GM19240 (cell line): ENCODE results near the gene NEDD4L.

Source experiments
- DNase-seq: peaks from one replicate; pipeline ENCODE4 v3.0.0; 2011; ENCODE audit warnings: low spot score; ENCODE audit not compliant: insufficient read length

The NEDD4L gene

DNA sequence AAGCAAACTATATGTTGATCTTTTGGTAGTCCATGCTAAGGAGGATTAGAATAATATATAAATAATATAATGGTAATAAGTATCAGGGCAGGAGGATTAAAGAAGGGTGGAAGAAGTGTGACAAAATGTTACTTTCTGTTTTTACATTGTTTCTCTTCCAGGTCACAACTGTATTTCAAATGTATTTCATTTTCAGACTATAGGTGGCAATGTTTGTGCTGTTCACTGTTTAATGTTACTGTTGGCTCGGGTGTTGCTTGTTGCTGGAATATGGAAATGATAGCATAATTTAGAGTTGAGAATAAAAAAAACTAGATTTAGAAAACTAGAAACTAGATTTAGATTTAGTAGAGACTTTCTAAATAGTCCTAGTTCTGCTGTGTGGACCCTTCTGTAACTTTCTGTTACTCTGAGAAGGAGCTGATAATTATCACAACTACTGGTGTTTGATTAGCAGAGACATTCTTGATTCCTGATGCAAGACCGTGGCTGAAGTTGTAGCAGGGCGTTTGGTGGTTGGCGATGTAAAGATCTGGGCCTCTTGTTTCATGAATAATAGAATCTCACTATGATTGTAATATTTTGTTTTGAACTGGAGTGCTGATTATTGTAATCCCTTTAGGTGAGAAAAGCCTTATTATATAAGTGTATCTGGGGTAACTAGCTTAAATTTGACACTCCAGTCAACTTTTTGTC lies 7.9 kb downstream of the NEDD4L start:
- DNase-seq = no peak

DNA sequence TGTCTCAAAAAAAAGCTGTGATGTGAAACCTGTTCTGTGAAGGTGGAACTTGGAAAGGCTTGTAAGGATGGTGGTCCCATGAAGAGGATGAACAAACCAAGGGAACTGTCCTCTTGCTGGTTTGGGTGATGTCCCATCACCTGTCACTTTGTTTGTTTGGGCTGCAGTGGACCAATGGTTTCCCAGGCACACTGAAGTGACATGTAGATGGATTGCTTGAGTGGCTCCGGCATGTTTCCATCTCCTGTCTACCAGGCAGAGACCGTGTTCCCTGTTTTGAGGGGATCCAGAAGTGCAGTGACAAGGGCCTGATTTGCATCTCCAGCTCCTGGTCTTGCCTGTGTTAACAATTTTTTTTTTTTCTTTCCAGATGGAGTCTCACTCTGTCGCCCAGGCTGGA lies 8.9 kb downstream of the NEDD4L start:
- no peak for DNase-seq

DNA sequence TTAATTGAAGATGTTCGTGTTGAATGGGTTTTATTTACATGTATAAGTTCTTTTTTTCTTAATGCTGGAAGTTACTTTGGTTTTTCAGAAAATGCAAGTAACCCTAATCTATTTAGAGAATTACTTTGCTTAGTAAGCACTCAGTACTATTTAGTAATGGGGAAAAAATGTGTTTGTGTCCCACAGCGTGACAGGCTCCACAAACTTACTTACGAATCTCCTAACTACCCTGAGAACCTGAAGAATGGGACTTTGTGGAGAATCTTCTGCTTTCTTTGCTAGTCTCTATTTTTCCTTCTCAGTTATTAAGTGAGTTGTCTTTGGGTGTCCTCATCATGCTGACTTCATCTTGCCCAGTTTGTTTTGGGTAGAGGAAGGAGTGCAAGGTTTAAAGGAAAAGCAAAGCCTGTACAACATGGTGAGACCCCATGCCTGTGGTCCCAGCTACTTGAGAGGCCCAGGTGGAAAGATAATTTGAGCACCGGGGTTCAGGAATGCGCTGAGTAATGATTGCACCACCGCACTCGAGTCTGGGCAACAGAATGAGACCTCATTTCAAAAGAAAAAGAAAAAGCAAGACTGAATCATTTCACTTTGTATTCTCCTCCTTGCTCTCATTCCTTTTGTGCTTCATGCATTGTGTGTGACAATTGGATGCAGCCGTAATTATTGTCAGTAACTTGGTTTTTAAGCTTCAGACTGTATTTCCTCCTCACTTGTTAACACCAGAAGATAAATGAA lies 10.2 kb downstream of the NEDD4L start:
- DNase-seq = no peak

DNA sequence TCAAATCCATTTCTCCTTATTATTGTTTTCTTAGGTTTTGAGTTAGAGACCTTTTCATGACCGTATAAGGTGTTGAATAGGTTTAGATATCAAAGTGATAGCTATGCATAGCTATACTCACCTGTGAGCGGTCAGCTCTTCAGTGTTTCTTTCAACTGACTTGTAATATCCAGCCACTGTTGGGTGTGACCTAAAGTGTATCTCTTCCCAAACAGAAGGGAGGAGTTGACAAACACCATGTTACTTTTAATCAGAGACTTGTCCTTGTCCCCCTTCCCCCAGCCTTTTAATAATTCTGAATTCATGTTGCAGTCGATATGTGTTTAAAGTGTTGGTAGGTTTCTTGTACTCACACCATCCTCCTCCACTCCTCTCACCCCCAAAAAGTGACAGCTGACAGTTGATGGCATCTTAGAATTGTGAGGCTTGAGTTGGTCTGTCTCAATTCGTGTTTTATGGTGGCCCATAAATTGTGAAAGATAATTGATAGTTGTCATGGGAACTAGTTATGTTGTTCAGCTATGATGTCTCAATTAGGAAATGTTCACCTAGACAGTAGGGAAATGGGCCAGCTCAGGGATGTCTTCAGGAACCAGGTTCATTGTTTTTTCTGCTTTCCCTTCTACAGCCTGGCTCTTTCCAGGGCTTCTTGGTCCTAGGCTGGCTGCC lies 12.0 kb downstream of the NEDD4L start:
- no peak for DNase-seq

DNA sequence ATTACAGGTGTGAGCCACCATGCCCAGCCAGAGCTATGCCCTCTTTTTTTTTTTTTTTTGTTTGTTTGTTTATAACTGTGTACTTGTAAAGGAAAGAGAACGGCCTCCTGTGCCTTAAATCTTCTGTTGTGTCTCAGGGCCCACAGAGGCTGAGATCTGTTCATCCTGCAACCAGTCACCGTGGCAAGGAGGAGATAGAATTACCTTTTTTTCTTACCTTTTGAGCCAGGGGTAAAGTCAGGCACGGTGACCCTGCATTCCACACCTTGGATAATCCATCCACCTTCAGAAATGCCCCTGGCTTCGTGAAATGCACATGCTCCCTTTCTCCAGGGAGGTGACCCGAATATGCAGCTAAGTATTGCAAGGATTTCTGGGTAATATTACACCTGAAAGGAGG lies 12.8 kb downstream of the NEDD4L start:
- DNase-seq = no peak

DNA sequence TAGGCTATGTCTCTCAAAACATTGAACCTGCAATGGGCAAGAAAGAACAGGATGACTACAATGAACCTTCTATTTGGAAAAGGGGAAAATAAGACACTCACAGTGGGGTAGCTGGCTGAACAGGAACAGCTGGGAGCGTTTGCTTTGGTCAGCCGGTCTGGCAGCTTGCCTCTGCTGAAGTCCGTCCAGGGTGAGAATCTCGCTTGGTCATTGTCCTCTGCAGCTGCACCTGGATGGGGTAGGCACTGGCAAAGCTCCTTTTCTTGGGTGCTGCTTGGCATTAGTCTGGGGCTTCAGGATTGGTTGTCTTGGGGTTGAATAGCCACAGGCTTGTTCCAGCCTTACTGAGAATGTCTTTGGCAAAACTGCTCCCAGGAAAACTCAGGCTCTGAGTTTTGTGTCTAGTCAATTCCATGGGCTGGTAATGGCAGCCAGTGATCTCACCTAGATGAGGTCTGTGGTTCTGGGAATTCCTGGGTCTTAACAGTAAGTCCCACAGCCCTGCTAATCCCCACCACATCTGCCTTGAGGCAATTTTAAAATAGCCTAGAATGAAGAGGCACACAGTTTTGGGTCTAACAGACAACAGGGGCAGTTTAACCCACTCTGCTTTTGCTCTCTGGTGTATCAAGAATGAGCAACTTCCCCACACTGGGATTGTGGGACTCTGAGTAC lies 13.4 kb downstream of the NEDD4L start:
- no peak for DNase-seq

DNA sequence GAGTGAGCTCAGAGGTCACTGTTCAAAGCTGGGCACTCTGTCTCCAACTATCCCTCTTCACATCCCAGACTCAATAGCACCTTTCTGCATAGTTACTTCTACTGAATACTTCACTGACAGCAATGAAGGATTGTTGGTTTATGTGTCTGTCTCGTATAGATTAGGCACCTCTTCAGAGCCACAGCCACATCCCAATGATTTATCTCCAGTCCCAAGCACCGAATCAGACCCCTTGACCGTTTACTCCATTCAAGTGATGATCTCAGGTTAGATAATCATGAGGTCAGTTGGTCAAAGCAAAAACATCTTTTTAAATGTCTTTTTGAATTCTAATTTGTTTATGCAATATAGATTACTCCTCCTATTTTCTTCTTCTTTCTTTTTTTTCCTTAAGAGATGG lies 14.7 kb downstream of the NEDD4L start:
- DNase-seq = no peak

DNA sequence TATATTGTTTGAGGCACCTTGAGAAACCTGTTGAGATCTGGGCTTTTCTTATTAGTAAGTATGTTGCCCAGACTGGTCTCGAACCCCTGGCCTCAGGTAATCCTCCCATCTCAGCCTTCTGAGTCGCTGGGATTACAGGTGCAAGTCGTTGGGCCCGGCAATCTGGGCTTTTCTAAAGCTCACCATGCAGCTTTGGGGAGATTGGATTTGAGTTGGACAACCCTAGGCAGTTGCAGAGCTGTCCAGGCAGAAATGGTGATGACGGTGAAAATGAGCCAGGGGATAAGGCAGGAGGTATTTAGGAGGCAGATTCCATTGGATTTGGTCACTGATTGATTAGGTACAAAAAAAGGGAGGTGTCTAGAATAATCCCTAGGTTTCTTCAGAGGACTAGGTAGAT lies 16.2 kb downstream of the NEDD4L start:
- DNase-seq = no peak

DNA sequence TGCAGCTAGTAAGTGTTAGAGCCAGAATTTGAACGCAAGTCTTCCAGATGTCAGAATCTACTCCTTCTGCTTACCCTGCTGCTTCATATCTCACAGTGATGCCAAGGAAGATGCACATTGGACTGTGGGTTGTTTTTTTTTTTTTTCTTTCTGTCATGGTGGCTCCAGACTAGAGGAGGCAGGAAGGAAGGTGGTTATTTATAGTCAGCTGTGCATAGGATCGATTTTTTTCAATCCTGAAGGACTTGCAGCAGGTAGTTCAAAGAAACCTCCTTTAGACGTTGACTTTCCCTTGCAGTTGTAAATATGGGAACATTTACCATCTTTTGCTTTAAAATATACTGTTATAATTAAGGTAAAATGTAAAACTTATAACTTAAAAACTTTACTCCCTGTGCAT lies 17.3 kb downstream of the NEDD4L start:
- DNase-seq = no peak

DNA sequence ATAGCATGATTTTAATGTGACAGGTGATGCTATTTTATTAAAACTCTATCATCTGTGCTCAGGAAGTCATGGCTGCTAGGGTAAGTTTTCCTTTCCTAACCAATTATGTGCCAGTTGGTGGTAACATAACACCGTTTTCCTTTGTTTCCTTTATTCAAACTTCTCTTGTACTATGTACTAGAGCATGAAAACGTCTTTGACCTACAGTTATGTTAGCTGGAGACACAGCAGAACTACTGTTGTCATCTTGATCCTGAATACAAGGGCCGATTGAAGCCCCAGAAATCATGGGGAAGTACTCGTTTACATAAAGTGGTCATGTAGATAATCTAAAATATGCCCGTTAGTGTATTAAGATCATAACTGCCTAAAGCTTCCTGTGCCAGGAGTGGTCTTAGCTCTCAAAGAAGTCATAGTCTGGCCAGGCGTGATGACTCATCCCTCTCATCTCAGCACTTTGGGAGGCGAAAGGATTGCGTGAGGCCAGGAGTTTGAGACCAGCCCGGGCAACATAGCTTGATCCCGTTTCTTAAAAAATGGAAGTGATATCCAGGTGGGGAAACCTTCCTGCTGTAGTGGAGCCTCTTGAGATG lies 20.5 kb downstream of the NEDD4L start:
- no peak for DNase-seq

DNA sequence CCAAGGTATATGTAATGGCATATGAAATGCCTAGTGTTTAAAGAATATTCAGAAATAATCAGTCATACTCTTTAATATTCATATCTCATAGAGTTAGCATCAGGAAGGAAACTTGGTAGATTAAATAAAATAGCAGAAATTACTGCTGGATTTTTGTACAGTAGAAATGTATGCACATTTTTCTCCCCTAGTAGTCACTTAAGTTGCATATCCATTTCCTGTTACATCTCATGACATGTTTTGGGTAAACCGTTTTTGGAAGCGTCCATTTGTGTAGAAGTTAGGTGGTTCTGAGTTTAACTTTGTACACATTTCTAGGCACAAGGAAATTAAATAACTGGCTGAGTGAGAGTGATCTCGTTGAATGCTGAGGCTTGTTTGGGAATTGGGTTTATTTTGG lies 21.9 kb downstream of the NEDD4L start:
- DNase-seq = no peak

DNA sequence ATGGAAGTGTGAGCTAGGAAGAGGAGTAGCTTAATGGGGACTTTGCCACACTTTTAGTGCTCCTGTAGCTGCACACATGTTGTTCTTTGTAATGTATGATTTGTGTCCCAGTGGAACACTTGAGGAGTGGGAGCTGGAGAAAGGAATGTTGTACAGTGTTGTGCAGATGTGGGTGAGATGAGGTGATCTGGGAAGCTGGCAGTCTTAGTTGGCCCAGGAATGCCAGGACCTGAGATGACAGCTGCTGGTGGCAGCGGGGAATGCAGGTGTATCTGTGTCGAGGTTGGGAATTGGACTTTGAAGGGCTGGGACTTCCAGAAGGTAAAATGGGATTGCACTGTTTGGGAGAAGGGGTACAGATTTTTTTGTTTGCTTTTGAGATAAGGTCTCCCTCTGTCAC lies 23.6 kb downstream of the NEDD4L start:
- DNase-seq = no peak

DNA sequence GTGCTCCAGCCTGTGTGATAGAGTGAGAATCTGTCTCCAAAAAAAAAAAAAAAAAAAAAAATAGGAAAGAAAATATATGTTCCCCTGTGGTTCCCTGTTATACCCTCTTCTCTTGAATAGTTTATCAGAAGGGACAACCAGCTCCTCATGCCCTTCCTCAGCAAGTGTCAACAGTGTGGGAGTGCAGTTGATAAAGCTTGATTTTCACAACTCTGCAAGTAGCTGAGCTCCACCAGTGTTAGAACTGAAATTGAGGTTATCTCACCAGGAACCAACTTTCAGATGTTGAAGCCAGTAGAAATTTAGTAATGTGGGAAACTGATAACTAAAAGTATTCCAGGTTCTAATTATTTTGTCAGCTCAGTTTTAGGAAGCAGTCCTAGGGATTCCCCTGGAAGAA lies 25.1 kb downstream of the NEDD4L start:
- DNase-seq = no peak

DNA sequence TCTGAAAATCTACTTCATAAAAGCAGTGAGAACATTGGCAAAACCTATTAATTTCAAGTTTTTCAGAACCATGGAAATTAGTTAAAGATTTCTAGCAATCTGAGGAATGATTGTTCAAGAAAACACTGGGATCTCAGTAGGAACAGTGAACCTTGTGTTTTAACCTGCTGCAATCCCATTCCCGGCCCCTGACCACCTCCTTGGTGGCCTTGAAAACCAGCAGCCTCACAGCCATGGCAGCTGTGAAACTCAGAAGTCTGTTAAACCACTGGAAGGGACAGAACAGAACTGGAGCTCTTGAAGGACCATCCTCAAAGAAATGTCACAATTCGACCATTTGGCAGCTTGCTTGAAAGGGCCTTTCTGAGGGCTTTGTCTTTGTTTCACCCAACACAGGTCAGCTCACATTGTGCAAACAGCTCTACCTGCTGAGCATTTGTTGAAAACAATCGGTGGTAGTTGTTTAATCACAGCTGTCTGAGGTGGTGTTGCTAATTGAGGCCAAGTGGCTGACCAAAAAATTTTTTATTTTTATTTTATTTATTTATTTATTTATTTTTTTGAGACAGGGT lies 25.8 kb downstream of the NEDD4L start:
- DNase-seq = no peak

DNA sequence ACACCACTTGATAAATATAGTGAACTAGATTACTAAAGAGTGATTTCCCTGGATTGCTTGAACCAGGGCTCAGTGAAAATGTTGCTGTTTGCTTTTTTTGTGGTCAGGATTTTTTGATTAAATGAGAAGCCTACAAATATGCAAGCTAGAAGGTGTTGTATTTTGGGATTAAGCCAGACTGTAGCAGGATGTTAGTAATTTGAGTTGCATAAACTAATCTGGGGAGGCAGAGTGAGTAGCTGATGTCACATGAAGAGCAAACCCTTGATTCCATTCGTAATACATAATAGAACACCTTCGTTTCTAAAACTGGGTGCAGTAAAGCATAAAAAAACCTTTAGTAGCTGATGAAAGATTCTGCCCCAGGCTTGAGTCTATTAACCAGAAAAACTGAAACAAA lies 32.0 kb downstream of the NEDD4L start:
- DNase-seq = no peak

DNA sequence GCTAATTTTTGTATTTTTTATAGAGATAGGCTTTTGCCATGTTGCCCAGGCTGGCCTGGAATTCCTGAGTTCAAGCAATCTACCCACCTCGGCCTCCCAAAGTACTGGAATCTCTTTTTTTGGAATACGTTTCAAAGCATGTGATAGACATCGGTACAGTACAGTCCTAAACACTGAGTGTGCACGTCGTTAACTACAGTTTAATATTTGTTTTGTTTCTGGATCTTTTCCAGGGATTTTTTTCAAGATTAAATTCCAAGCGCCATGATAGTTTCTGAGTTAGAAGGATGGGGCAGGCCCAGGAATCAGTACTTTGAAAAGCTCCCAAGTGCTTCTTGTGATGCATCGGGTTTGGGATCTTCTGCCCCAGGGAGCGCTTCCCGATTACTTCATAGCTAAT lies 33.3 kb downstream of the NEDD4L start:
- DNase-seq = no peak

DNA sequence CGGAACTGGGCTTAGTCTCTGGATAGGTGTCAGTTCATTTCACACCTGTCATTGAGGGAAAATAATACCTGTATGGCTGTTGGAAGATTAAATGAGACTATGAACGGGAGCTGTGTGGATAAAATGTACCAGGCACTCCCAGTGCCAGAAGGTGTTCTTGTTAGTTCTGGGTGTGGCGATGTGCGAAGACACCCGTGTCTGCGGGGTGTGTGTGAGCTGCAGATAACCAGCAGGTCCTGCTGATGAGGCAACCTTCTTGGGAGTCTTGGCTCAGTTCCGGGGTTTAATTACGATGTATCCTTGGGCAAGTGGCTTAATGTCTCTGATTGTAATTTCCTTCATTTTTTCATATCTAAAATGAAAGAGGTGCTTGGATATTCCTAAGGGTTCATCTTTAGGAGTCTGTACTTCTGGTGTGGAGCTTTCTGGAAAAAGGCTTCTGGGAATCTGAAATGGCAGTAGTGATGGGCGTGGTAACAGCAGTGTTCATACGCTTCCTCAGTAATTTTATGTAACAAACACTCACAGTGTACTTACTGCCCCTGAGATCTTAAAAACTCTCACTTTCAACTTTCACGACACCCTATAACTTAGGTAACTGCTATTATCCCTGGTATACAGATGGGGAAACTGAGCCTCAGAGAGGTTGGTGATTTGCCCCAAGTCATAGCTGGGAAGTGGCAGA lies 35.0 kb downstream of the NEDD4L start:
- no peak for DNase-seq

DNA sequence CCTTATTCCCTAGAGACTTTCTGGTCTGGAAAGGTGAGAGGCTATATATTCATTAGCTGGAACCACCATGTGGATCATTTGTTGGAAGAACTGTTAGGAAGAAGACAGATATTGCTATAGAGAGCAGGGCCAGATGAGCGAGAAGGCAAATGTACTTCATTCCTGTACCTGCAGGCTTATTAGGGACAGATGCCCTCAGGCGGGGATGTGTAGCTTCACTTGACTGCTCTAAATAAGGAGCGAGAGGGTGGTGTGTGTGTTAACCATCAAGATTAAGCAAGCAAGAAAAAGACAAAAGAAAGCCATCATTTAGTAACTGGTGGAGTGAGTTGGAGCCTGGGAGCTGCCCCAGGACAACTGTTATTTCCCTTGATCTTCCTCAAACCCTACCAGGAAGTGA lies 36.4 kb downstream of the NEDD4L start:
- DNase-seq = no peak

DNA sequence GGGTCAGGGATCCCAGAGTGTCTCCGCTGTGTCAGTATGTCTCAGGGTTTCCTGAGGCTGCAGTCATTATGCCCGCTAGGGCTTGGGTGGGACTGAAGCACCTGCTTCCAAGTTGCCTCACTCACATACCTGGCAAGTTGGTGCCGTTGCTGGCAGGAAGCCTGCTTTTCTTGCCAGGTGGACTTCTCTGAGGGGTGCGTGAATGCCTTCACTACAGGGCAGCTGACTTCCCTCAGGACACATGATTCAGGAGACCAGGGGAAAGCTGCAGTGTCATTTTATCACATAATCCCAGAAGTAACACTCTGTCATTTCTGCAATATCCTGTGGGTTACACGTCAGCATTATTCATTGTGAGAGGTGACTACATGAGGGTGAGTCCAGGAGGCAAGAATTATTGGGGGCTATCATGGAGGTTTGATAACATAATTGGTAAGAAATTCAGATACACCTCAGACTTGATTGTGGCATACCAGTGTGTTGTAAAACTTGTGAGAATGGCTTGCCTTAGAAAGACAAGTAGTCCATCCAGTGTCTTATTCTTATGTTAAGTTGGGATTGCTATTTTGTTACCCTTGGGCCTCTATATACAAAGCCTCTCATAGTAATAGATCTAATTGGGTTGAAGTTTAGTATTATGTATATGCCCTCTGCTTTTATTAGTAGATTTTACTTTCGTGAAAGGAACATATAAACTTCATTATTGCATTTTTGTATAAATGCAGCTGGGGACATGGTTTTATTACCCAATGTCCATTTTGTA lies 44.1 kb downstream of the NEDD4L start:
- DNase-seq = no peak

DNA sequence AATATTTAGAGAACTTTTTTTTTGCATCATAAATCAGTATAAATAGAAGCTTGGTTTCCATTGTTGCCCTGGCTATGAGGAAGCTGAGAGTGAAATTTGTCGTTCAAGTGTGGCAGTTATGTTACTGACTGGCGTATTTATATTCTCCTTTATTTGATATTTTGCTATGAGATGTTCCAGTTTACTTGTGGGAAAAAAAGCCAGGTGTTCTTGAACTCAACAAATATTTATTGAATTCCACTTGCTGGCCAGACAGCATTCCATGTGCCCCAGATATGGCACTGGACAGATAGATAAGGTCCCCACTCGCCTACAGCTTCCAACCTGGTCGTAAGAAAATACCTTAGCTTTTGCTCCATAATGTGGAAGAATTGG lies 44.7 kb downstream of the NEDD4L start:
- no peak for DNase-seq
